IMR-90 (cell line): ENCODE measurements around the gene ARFGAP3.

ENCODE experiments used
- BHLHE40 ChIP-seq: fragments of 150-350 bp; IDR thresholded peaks from 2 replicates; pipeline ENCODE4 v1.6.1; 2016; ENCODE audit warnings: mild to moderate bottlenecking, low read depth, low read length
- CHD1 ChIP-seq: IDR thresholded peaks from 2 replicates; pipeline ENCODE4 v1.6.1; 2012; ENCODE audit warnings: low read depth, low read length, improper control_type of control experiment
- MAFK ChIP-seq: IDR thresholded peaks from 2 replicates; pipeline ENCODE4 v1.6.1; 2012; ENCODE audit warnings: low read depth, low read length, improper control_type of control experiment
- MXI1 ChIP-seq: IDR thresholded peaks from 2 replicates; pipeline ENCODE4 v1.6.1; 2012; ENCODE audit warnings: low read depth, mild to moderate bottlenecking, low read length, moderate library complexity, borderline replicate concordance
- POLR2A ChIP-seq: IDR thresholded peaks from 2 replicates; pipeline ENCODE4 v1.6.1; 2012; ENCODE audit warnings: mild to moderate bottlenecking, low read depth, low read length
- RAD21 ChIP-seq: IDR thresholded peaks from 2 replicates; pipeline ENCODE4 v1.6.1; 2012; ENCODE audit warnings: low read length, improper control_type of control experiment
- RCOR1 ChIP-seq: IDR thresholded peaks from 2 replicates; pipeline ENCODE4 v1.6.1; 2012; ENCODE audit warnings: mild to moderate bottlenecking, low read length, improper control_type of control experiment; ENCODE audit not compliant: insufficient replicate concordance
- RFX5 ChIP-seq: IDR thresholded peaks from 2 replicates; pipeline ENCODE4 v1.8.0; 2012; ENCODE audit warnings: low read depth, mild to moderate bottlenecking, low read length, moderate library complexity
- TF ChIP-seq, protein P1 (sequence below): conservative IDR thresholded peaks from 2 replicates; pipeline ENCODE4 v1.5.1; 2012; ENCODE audit warnings: mild to moderate bottlenecking, low read depth, low read length, improper control_type of control experiment
- TF ChIP-seq, protein P2 (sequence below): fragments of 150-350 bp; IDR thresholded peaks from 2 replicates; pipeline ENCODE4 v1.6.1; 2017; ENCODE audit warnings: mild to moderate bottlenecking, antibody characterized with exemption, low read length, low read depth

DNA sequence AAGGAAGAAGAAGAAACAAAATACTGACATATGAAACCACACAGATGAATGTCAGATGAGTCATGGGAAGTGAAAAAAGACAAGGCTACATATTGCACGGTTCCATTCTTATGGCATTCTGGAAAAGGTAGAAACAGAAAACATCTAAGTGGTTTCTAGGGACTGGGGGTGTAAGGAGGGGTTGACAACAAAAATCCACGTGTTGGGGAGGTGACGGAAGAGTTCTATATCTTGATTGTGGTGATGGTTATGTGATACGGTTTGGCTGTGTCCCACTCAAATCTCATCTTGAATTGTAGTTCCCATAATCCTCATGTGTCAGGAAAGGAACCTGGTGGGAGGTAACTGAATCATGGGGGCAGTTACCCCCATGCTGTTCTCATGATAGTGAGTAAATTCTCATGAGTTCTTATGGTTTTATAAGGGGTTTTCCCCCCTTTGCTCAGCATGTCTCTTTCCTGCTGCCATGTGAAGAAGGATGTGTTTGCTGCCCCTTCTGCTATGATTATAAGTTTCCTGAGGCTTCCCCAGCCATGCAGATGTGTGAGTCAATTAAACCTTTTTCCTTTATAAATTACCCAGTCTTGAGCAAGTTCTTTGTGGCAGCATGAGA, 6.4 kb upstream of the ARFGAP3 start:
- TF ChIP-seq, protein P1, sequence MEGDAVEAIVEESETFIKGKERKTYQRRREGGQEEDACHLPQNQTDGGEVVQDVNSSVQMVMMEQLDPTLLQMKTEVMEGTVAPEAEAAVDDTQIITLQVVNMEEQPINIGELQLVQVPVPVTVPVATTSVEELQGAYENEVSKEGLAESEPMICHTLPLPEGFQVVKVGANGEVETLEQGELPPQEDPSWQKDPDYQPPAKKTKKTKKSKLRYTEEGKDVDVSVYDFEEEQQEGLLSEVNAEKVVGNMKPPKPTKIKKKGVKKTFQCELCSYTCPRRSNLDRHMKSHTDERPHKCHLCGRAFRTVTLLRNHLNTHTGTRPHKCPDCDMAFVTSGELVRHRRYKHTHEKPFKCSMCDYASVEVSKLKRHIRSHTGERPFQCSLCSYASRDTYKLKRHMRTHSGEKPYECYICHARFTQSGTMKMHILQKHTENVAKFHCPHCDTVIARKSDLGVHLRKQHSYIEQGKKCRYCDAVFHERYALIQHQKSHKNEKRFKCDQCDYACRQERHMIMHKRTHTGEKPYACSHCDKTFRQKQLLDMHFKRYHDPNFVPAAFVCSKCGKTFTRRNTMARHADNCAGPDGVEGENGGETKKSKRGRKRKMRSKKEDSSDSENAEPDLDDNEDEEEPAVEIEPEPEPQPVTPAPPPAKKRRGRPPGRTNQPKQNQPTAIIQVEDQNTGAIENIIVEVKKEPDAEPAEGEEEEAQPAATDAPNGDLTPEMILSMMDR: no peak
- no peak for TF ChIP-seq POLR2A
- no peak for TF ChIP-seq MAFK
- TF ChIP-seq RCOR1: no peak
- TF ChIP-seq, protein P2, sequence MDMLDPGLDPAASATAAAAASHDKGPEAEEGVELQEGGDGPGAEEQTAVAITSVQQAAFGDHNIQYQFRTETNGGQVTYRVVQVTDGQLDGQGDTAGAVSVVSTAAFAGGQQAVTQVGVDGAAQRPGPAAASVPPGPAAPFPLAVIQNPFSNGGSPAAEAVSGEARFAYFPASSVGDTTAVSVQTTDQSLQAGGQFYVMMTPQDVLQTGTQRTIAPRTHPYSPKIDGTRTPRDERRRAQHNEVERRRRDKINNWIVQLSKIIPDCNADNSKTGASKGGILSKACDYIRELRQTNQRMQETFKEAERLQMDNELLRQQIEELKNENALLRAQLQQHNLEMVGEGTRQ: peak; percentile 31; the same call in 1 of the 2 replicates
- TF ChIP-seq MXI1: no peak
- no peak for TF ChIP-seq BHLHE40
- no peak for TF ChIP-seq RAD21
- TF ChIP-seq RFX5: no peak
- TF ChIP-seq CHD1: no peak
